GM12878 (cell line): ENCODE results near the gene FAM118B. TPM values are rescaled to one million over a fixed set of nuclear protein-coding genes. Genes with fewer than 3 reads are reported as not detected.

Source experiments
- BCL11A ChIP-seq: IDR thresholded peaks from 2 replicates; pipeline ENCODE4 v1.6.1; 2011; ENCODE audit warnings: low read depth, low read length
- CBX5 ChIP-seq: sonication (generic); IDR thresholded peaks from 2 replicates; pipeline ENCODE4 v1.6.1; 2016; ENCODE audit warnings: low read depth, moderate library complexity, mild to moderate bottlenecking, inconsistent platforms
- FOXK2 ChIP-seq: fragments of 450-650 bp; IDR thresholded peaks from 2 replicates; pipeline ENCODE4 v1.6.1; 2017; ENCODE audit warnings: mild to moderate bottlenecking, moderate library complexity
- GABPA ChIP-seq: IDR thresholded peaks from 2 replicates; pipeline ENCODE4 v1.6.1; 2014; ENCODE audit warnings: antibody characterized with exemption, low read depth, mild to moderate bottlenecking, inconsistent platforms
- HDAC6 ChIP-seq: fragments of 200-600 bp; sonication (generic); IDR thresholded peaks from one replicate; pipeline ENCODE4 v1.8.0; 2017; ENCODE audit warnings: antibody characterized with exemption; ENCODE audit not compliant: unreplicated experiment
- IKZF1 ChIP-seq: fragments of 450-650 bp; conservative IDR thresholded peaks from 2 replicates; pipeline ENCODE4 v1.6.1; 2017; ENCODE audit warnings: antibody characterized with exemption, mild to moderate bottlenecking
- JUND ChIP-seq: IDR thresholded peaks from 2 replicates; pipeline ENCODE4 v1.6.1; 2012; ENCODE audit warnings: low read depth, mild to moderate bottlenecking, low read length, improper control_type of control experiment, moderate library complexity
- MEF2A ChIP-seq: IDR thresholded peaks from 2 replicates; pipeline ENCODE4 v1.6.1; 2011; ENCODE audit warnings: low read depth, mild to moderate bottlenecking, low read length, moderate library complexity; ENCODE audit not compliant: insufficient read depth
- NR2C2 ChIP-seq: IDR thresholded peaks from 2 replicates; pipeline ENCODE4 v1.6.1; 2011; ENCODE audit warnings: borderline replicate concordance, low read depth; ENCODE audit not compliant: control insufficient read depth, insufficient read length
- PAX8 ChIP-seq: fragments of 450-650 bp; IDR thresholded peaks from 2 replicates; pipeline ENCODE4 v1.6.1; 2017; ENCODE audit warnings: mild to moderate bottlenecking, moderate library complexity
- PML ChIP-seq: IDR thresholded peaks from 2 replicates; pipeline ENCODE4 v1.6.1; 2012; ENCODE audit warnings: low read length, inconsistent platforms
- RAD21 ChIP-seq: IDR thresholded peaks from 2 replicates; pipeline ENCODE4 v1.6.1; 2011; ENCODE audit warnings: mild to moderate bottlenecking, low read depth, low read length, moderate library complexity; ENCODE audit not compliant: insufficient read depth
- RAD51 ChIP-seq: fragments of 450-650 bp; IDR thresholded peaks from 2 replicates; pipeline ENCODE4 v1.6.1; 2016; ENCODE audit warnings: moderate library complexity, mild to moderate bottlenecking, inconsistent platforms
- REST ChIP-seq: IDR thresholded peaks from 2 replicates; pipeline ENCODE4 v1.6.1; 2012; ENCODE audit warnings: mild to moderate bottlenecking, low read depth, low read length
- SREBF1 ChIP-seq: IDR thresholded peaks from 2 replicates; pipeline ENCODE4 v1.6.1; 2012; ENCODE audit warnings: mild to moderate bottlenecking, low read length
- TCF7 ChIP-seq: IDR thresholded peaks from 2 replicates; pipeline ENCODE4 v1.6.1; 2014; ENCODE audit warnings: antibody characterized with exemption, borderline replicate concordance
- WRNIP1 ChIP-seq: IDR thresholded peaks from 2 replicates; pipeline ENCODE4 v1.6.1; 2011; ENCODE audit warnings: low read depth, low read length, improper control_type of control experiment, borderline replicate concordance
- YY1 ChIP-seq: IDR thresholded peaks from 2 replicates; pipeline ENCODE4 v1.6.1; 2011; ENCODE audit warnings: low read depth, mild to moderate bottlenecking, low read length
- ZBTB40 ChIP-seq: fragments of 450-650 bp; IDR thresholded peaks from 2 replicates; pipeline ENCODE4 v1.6.1; 2016; ENCODE audit warnings: mild to moderate bottlenecking, moderate library complexity, borderline replicate concordance
- ZNF384 ChIP-seq: IDR thresholded peaks from 2 replicates; pipeline ENCODE4 v1.6.1; 2012; ENCODE audit warnings: low read depth, mild to moderate bottlenecking, low read length, improper control_type of control experiment, borderline replicate concordance
- polyA plus RNA-seq, 11 experiments: library from polyadenylated mRNA; depleted of rRNA in 4 of 11; unstranded in 6 of 11; stranded (reverse) in 5 of 11; fragments of >200 nt; fragmentation: Nextera tagmentation in 4 of 11; fragmentation: Illumina TruSeq in 1 of 11; extraction: Ambion mirVana in 4 of 11; extraction: Trizol in 1 of 11; gene quantifications; 1 replicate in 1 of 11; 2 replicates in 10 of 11; pipeline versions ENCODE4 v1.2.1 to v1.2.3, GENCODE V29; 2011 to 2016; ENCODE audit warnings: inconsistent platforms in 2 of 11, missing spikeins in 2 of 11, low read depth in 1 of 11
- total RNA-seq, 4 experiments: library from RNA; depleted of rRNA in 3 of 4; stranded (reverse); fragments of >200 nt in 3 of 4; fragmentation: Illumina TruSeq in 1 of 4; extraction: Trizol in 1 of 4; gene quantifications; 2 replicates each; pipeline versions ENCODE4 v1.2.1 to v1.2.3, GENCODE V29; 2013 to 2021
- TF ChIP-seq, protein P1 (sequence below): IDR thresholded peaks from 2 replicates; pipeline ENCODE4 v1.6.1; 2011; ENCODE audit warnings: mild to moderate bottlenecking, low read depth, low read length, moderate library complexity; ENCODE audit not compliant: insufficient replicate concordance

The FAM118B gene
- total and polyA plus RNA-seq, 10 of the 15 experiments (the other 5 are each of a cell fraction or from before 2014, with no cell fraction given): 12.8 to 29.7 (median 16.5) TPM

DNA sequence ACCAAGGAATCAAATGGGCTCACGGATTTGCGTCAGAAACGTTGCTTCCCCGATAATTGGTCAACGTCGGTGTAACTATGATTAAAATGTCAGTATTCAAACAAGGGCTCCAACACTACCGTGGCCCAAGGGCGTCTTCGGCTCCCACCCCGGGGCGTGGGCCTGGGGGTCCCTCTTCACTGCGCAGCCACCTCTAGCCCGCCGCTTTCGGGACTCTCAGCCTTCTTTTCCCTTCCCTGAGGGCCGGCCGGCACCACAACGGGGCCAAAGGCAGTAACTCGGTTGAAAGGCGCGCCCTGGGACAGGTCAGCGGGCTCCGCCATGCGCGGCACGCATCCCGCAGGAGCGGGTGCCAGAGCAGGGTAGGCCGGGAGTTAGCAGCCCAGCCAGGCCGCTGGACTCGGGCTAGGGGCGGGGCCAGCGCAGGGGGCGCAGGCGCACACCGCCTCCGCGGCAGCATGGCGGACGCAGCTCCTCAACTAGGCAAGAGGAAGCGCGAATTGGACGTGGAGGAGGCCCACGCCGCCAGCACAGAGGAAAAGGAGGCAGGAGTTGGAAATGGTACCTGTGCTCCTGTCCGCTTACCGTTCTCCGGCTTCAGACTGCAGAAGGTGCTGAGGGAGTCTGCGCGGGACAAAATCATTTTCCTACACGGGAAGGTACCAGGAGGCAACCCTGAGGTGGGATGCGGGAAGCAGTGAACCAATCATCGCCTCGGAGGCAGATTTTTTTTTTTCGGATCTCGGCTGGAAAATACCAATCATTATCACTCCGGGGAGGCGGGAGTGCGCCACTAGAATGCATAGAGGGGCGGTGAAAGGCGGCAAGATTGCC lies 92.3 kb downstream of the FAM118B start, which contains the start of gene DCPS (continued):
- TF ChIP-seq ZBTB40 (no peak; the same call in 1 of the 2 replicates), RAD21 (no peak), RAD51 (no peak), HDAC6 (no peak), REST (no peak), MEF2A (no peak), YY1 (peak; percentile 96), ZNF384 (0 out of 2 replicates have a peak, but pooled peaks have one; percentile 54), PML (peak; percentile 92), CBX5 (no peak), TCF7 (no peak), IKZF1 (peak; percentile 94), BCL11A (0 out of 2 replicates have a peak, but pooled peaks have one; percentile 12), NR2C2 (no peak), GABPA (no peak), WRNIP1 (no peak), FOXK2 (no peak), JUND (no peak), SREBF1 (no peak), PAX8 (no peak)
- TF ChIP-seq, protein P1, sequence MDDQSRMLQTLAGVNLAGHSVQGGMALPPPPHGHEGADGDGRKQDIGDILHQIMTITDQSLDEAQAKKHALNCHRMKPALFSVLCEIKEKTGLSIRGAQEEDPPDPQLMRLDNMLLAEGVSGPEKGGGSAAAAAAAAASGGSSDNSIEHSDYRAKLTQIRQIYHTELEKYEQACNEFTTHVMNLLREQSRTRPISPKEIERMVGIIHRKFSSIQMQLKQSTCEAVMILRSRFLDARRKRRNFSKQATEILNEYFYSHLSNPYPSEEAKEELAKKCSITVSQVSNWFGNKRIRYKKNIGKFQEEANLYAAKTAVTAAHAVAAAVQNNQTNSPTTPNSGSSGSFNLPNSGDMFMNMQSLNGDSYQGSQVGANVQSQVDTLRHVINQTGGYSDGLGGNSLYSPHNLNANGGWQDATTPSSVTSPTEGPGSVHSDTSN: no peak
